Inflammatory macrophage treated with lipopolysaccharide for 4 hours (primary cell): Measurements from ENCODE around the gene ZNF408.
A peak's percentile ranks its signal among the peaks of the same experiment; 100 is the strongest.

Experiments
- DNase-seq: peaks from one replicate; pipeline ENCODE4 v3.0.0-alpha.2; 2020

The ZNF408 gene

GRCh38 chr11:46676436-46677158 is 24.2 kb upstream of the ZNF408 start:
- DNase-seq = peak; percentile 56

- DNase-seq = no peak
Measured at GRCh38 chr11:46677169-46677568, 23.7 kb upstream of the ZNF408 start.

- DNase-seq = no peak
Measured at GRCh38 chr11:46677991-46678740, 22.7 kb upstream of the ZNF408 start.

- no peak for DNase-seq
Measured at GRCh38 chr11:46678741-46679130, 22.1 kb upstream of the ZNF408 start.

- DNase-seq = no peak
Measured at GRCh38 chr11:46679241-46680163, 21.3 kb upstream of the ZNF408 start.

GRCh38 chr11:46680164-46680760 is 20.6 kb upstream of the ZNF408 start:
- no peak for DNase-seq

- no peak for DNase-seq
Measured at GRCh38 chr11:46680815-46681214, 20.0 kb upstream of the ZNF408 start.

- DNase-seq = no peak
Measured at GRCh38 chr11:46681814-46682213, 19.0 kb upstream of the ZNF408 start.

GRCh38 chr11:46682773-46683752 is 17.8 kb upstream of the ZNF408 start:
- peak; percentile 6 for DNase-seq

GRCh38 chr11:46684367-46684766 is 16.5 kb upstream of the ZNF408 start:
- DNase-seq = no peak

- DNase-seq = no peak
Measured at GRCh38 chr11:46686886-46687795, 13.7 kb upstream of the ZNF408 start.

GRCh38 chr11:46690702-46691101 is 10.1 kb upstream of the ZNF408 start:
- no peak for DNase-seq

GRCh38 chr11:46692450-46692849 is 8.4 kb upstream of the ZNF408 start:
- no peak for DNase-seq

GRCh38 chr11:46693597-46694012 is 7.2 kb upstream of the ZNF408 start:
- DNase-seq = no peak

GRCh38 chr11:46694072-46694471 is 6.8 kb upstream of the ZNF408 start:
- DNase-seq = no peak

- DNase-seq = no peak
Measured at GRCh38 chr11:46694607-46695006, 6.2 kb upstream of the ZNF408 start.

- DNase-seq = no peak
Measured at GRCh38 chr11:46695345-46696211, 5.3 kb upstream of the ZNF408 start.

- no peak for DNase-seq
Measured at GRCh38 chr11:46696212-46696558, 4.6 kb upstream of the ZNF408 start.

- no peak for DNase-seq
Measured at GRCh38 chr11:46697303-46697702, 3.5 kb upstream of the ZNF408 start.

GRCh38 chr11:46697723-46698122 is 3.1 kb upstream of the ZNF408 start:
- DNase-seq = no peak
